HG03175 (cell line): ENCODE measurements around the gene GULP1.

ENCODE experiments used
- ATAC-seq: cut with Tn5 transposase; IDR thresholded peaks from one replicate; pipeline ENCODE4 v1.9.1; 2021; ENCODE audit warnings: mild to moderate bottlenecking, moderate library complexity; ENCODE audit not compliant: unreplicated experiment

The GULP1 gene

DNA sequence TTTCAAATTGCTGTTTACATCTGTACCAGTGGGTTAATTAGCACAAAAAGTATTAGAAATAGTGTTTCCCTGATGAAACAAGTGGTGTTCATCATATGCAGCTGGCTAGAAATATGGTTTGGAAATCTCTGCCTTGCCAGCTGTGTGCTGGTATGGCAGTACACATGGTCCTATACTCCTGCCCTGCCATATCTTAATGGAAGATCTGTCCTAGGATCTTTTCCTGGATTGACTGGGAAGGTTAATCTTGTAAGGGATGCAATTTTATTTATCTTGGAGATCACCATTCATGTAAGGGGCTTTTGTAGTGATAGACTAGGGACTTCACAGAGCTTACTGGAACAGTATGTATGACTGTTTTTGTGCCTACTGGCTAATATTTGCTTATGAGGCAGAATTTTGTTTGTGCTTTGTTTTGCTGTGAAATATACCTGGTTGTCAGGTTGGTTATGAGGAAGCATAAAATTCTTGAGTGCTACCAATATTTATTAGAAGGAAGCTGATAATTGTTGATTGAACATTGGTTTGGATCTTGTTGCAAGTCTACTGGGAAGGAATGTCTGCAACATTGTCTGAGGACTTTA lies 73.5 kb downstream of the GULP1 start:
- no peak for ATAC-seq

DNA sequence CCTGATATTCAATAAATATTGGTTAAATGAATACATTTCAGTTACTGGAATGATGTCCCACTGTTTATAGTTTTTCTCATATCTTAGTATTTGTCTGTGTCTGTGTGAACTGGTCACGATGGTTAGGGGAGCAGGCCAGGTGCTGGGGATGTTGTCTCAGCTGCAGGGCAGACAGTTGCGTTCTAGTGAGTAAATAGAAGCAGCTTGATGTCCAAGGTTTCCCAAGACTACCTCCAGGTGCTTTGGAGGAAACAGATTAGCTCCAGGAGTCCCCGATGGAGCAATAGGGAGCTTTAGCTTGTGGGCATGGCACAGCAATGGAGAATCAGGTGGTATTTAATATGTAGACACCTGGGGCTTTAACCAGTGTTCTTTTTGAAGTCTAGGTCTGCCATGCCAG lies 75.5 kb downstream of the GULP1 start:
- no peak for ATAC-seq

DNA sequence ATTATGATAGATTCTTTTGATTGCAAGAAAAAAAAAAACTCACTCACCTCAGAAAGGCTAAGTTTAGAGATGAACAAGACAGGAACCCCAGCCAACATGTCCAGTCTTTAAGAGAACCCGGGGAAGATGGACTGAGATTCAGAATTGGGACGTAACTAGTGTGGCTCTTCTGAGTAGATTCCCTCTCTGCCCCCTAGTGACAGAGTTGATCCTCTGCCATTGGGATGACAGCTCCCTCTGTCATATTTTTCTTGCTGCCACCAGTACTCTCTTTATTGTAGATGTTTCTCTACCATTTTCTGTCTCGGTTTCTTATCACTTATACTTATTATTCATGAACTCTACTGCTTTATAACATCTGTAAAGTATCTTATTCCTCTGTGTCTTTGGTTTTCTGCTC lies 77.7 kb downstream of the GULP1 start:
- peak; percentile 71 for ATAC-seq

DNA sequence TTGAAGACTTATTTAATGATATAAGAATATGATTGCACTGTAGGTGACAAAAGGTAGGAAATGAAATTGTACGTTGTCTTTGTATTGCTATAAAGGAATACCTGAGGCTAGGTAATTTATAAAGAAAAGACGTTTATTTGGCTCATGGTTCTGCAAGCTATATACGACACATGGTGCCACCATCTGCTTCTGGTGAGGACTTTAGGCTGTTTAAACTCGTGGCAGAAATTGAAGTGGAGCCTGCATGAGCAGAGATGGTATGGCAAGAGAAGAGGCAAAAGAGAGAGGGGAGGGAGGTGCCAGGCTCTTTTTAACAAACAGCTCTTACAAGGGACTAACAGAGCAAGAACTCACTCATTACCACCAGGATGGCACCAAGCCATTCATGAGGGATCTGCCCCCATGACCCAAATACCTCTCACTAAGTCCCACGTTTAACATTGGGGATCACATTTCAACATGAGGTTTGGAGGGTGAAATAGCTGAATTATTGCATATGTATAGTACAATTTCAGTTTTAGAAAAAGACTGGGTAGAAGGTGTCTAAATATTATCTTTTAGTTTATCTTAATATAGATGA lies 86.8 kb downstream of the GULP1 start:
- no peak for ATAC-seq

DNA sequence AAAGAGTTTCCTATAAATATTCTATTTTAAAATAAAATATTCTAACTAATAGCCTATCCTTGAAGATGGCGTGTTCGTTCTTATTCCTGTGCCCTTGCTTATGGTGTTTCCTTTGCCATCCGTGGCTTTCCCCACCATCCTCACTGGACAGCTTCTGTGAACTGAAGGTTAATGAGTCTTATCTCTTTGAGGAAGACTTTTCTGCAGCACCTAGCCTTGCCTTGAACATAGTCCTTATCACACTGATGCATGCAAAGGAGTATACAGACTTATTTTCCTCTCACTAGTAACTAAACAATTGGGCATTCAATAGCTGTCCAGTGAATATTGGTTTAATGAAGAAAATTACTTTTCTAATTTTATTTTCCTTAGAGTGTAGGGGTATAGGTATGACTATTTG lies 88.1 kb downstream of the GULP1 start:
- no peak for ATAC-seq

DNA sequence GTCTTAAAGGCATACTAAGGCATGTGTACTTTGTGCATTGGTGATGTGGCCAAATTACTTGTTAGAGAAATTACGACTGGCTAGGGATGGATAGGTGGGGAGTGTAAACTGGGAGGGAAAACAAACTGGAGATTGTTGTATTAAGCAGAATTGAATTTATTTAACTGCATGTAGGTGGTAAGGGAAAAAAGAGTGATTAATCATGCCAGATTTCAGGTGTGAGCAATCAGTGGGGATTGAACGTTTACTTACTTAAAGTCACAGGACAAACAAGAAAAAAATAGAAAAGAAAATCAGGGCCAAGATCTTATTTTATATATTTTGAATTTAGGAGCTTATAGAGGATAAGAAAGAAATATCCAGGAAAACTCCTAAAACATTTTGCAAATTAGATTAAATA lies 88.6 kb downstream of the GULP1 start:
- ATAC-seq, result no peak

DNA sequence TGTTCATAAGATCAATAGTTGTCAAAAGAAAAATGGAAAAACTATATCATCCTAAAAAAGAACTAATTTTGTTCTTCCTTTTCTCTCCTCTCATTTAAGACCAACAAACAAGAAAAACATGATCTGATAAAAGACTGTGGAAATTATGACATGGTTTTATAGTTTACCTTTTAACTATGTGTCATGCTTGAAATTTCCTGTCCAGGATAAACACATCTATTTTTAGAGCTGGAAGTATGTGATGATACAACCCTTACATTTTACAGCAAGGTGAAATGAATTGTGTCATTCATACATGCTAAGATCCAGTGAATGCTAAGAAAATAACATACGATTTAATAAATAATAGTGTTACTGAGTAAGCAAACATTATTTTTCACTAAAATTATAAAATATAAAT lies 89.9 kb downstream of the GULP1 start:
- no peak for ATAC-seq

DNA sequence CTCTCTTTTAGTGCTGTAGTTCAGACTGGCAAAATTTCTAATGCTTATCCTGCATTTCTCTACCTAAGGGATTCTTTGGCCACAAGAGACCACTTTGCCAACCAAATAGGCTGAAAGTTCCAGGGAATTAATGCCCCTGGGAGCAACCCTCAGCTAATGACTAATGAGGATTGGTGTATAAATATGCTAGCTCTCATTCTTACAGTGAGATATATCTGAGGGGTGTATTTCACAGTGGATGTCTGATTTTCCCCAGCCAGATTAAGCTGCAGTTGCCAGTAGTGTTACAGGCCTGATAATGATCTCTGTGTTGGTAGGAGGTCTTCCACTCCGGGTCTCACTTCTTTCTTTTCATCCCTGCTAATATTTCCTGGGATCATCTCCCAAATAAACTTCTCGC lies 90.4 kb downstream of the GULP1 start:
- no peak for ATAC-seq

DNA sequence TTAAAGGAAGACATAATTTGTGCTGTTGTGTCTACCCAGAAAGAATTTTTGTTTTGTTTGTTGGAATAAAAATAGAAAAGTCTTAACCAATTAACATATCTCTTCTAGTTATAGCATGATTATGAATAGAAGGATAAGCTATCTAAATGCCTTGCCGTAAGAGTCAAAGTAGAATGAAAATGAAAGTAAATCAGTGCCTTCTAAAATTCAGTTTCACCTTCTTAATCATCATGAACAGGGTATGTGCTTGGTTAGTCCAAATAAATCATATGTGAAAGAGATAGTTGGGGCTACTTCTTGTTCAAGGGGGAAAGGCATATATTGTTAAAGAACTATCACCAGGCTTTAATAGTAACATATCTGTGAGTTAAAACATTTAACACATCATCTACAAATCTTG lies 91.5 kb downstream of the GULP1 start:
- ATAC-seq, result no peak

DNA sequence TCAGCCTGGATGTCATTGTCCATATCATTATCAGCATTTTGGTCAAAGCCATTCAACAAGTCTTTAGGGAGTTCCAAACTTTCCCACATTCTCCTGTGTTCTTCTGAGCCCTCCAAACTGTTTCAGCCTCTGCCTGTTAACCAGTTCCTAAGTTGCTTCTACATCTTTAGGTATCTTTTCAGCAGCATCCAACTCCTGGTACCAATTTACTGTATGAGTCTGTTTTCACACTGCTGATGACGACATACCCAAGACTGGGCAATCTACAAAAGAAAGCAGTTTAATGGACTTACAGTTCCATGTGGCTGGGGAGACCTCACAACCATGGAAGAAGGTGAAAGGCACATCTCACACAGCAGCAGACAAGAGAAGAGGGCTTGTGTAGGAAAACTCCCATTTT lies 94.2 kb downstream of the GULP1 start:
- no peak for ATAC-seq

DNA sequence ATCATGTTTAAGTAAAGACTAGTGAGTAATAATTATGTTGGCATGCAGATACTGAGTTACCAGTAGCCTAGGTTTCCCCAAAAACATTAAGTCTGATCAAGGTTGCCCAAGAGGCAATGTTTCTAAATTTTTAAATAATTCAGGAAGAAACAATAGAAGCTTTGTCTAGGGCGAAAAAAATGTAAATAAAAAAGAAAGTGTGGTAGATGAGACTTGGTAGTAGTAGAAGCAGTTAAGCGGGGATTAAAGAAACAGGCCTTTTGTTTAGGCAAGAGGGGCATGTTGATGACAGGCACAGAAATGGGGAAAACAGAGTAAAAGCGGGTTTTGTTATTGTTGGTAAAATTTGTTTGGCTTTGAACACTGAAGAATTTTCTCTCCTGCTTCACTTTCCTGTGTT lies 97.2 kb downstream of the GULP1 start:
- no peak for ATAC-seq

DNA sequence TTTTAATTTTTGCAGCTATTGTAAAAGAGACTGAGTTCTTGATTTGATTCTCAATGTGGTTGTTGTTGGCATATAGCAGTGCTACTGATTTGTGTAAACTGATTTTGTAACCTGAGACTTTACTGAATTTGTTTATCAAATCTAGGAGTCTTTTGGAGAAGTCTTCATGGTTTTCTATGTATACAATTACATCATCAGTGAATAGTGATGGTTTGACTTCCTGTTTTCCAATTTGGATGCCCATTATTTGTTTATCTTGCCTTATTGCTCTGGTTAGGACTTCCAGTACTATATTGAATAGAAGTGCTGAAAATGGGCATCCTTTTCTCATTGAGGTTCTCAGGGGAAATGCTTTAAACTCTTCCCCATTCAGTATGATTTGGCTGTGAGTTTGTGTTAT lies 99.7 kb downstream of the GULP1 start:
- ATAC-seq, result no peak

DNA sequence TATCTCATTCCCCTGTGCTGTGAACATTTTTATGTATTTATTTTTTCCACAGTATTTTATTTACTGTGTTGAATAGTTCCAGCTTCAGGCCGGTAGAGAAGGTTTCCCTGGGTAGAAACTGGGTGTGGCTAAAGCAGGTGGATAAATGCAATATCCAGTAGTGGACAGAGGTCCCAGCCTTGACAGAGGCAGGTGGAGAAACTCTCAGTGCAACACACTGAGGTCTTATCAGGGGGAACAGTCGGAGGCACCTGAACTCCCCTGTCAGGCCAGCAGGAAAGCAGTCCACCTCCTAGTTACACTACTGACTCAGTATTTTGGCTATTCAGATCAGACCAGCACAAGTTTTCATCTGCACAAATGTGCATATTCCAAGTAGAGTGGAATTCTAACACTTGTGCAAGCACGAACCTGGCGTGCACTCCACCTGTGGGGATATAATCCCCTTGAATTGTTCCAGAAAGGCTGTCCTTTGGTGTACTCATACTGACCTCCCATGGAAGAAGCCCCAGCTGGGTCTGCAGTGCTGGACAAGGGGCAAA lies 103.3 kb downstream of the GULP1 start:
- ATAC-seq, result no peak

DNA sequence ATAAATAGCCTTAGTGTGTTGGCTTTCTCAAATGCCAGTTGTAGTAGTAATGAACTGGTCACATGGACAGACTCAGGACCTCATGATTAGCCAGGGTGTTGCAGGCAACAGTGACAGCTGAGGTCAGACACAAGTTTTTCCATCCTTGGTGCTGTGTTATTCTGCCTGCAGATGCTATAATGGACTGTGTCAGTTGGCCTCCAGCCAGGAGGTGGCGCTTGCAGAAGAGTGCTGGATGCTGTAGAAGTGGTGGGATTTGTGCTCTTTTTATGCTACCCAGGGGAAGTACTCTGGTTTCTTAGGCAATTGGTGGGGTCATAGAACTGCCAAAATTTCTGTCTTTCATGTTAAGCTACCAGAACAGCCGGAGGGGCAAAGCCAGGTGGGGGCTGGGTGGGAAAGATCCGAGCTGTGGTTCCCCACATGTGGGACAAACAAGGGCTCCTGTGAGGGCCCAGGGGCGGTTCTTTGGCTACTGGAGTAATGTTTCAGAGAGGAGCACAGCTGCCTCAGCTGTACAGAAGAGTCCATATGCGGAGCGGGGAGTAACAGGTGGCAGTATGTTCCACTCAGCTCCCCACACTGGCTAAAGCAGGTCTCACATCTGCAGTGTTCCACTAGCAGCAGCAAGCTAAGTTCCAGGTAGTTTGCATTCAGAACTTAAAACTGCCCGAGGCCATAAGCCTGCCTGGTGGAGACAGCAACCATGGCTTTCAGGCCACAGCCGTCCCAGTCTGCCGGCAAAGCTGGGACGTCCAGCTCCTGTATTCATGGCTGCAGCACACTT lies 104.4 kb downstream of the GULP1 start:
- no peak for ATAC-seq

DNA sequence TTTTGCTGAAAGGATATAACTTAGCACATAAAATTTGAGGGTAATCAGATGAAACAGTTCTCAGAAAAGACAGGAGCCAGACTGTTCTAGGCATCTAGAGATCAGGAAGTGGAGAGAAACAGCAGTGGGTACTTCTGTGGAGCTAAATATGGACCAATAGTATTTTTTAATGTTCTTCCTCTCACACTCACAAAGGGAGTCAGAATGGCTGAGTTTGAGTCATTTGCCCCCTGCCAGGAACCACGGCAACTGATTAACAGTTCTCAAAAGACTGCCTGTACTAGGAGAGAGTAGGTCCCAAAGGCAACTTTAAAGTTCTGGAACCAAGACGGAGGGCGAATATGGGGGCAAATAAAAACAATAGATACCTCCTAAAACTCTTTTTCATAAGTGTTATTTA lies 107.5 kb downstream of the GULP1 start:
- ATAC-seq, result no peak

DNA sequence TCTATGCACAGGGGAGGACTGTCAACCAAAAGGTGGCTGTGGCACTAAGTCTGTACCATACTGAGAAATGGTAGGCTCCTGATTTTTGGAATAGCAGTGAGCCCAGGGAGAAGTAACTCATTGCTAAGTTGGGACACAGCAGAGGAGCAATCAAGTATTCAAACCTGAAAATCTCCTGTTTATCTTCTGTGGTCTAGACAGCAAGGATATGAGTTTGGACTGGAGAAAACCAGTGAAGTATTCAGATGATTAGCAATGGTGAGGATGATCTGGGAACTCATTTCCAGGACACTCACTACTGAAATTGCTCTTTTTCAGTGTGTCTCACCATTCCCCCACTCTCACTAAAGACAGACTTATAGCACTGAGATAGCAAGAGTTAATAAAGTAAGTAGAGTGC lies 112.0 kb downstream of the GULP1 start:
- ATAC-seq, result no peak

DNA sequence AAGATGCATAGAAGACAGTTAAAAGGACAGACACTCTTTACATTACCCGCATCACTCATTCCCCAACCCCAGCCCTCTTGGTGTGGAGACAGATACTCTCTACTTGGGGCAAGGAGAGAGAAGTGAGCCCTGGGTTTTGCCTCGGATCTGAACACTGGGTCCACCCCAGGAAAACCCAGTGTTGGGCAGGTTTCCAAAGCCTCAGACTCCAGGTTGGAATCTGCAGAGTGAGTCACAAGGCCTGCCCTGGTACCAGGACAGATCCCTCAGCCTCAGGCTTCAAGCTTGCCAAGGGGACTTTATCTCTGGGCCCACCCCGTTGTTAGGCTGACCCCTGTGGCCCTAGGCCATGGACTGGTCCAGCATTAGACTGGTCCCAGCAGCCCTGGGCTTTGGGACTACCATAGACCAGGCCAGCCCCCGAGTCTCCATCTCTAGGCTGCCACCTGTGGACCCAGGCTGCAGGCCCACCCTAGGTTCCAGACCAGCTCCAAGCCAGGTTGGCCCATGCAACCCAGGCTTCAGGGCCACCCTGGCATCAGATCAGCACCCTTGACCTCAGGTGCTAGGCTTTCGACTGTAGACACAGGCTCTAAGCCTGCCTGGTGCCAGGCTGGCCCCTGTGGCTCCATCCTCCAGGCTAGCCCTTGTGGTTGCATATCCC lies 112.8 kb downstream of the GULP1 start:
- no peak for ATAC-seq

DNA sequence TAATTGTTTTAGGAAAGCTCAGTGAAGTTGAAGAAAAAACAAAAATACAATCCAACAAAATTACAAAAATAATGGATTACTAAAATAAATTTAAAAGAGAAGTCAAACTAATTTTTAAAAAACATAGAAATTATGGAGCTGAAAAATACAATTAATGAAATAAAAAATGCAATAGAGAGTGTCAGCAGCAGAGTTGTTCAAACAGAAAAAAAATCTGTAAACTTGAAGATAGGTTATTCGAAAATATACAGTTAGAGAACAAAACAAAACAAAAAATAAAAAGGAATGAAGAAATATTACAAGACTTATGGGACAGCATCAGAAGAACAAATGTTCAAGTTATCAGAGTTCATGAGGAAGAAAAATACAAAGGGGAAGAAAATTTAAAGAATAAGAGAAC lies 114.7 kb downstream of the GULP1 start:
- no peak for ATAC-seq

DNA sequence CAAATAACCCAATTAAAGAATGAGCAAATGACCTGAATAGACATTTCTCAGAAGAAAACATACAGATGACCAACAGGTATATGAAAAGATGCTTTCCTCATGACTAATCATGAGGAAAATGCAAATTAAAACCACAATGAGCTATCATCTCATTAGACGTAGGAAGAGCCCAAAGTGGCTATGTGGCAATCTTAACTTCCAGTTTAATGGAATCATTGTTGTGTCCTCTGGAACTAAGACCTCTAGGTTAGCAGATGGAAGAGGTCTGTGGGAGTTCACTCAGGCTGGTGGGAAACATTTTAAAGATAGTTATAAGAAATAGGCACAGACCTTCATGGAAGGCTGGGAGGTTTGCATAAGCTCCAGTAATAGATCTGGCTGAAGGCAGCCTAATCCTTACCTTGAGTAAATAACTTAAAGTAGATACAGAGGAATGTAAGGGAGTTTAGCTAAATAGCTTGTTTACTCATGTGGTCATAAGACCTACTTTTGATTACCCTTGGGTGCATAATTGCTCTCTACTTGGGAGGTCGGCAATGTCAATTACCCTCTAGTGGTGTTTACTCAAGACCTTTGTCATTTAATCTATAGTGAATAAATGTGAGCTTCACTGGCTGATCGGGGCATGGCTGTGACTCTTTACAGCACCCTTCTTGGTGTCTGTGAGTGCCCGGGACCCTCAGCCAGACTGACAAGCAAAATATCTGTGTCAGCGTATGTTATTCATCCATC lies 119.0 kb downstream of the GULP1 start:
- no peak for ATAC-seq

DNA sequence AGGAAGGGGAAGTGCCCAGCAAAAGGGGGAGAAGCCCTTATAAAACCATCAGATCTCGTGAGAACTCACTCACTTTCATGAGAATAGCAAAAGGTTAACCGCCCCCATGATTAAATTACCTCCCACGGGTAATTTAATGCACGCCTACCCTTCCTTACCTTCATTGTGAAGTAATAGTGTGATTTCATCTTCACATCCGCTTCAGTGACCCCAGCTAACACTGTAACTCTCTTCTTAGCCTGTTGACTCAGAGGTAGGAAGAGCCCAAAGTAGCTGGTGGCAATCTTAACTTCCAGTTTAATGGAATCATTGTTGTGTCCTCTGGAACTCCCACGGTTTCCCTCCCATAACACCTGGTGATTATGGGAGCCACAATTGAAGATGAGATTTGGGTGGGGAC lies 120.5 kb downstream of the GULP1 start:
- ATAC-seq, result no peak

DNA sequence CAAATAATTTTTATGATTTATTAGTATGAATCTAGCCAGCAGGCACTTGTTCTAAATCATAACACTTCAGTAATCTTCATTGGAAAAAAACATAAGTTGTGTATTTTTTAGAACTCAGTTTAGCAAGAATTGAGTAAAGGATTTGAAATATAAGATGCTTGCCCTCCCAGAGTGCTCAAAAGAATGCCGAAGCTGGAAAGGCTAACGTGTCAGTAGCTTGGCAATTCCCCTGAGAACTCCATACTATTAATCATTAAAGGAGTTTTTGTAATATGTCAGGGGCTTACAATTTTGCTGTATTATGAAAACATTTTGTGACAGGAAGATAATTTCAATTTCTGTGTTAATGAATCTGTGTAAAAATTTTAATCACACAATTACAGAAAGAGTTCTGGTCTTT lies 122.7 kb downstream of the GULP1 start:
- ATAC-seq, result no peak
